ENCODE results near the gene TECPR2. TPM values are rescaled to one million over a fixed set of nuclear protein-coding genes. Genes with fewer than 3 reads are reported as not detected.

The TECPR2 gene
- total and polyA plus RNA-seq, 4 donors, result 2.0 to 12.6 (median 5.2) TPM

GRCh38 chr14:102469261-102469660 lies 106.5 kb downstream of the TECPR2 start:
- H3K4me1 ChIP-seq (ENCODE audit: control insufficient read depth in 4 of 4, insufficient read depth in 4 of 4, low read length in 3 of 4), result no peaks in the 10 kb centered on the region
- no peak overlapping the region for H3K9ac ChIP-seq (ENCODE audit: low read depth in 1 of 2, low read length in 2 of 2)
- no peaks in the 10 kb centered on the region for H3K9me3 ChIP-seq (ENCODE audit: control insufficient read depth in 4 of 4, low read length in 3 of 4)
- no peak for TF ChIP-seq SP1 (IDR thresholded peaks at IDR 0.05)
- no peak for TF ChIP-seq EGR1 (IDR thresholded peaks at IDR 0.05; ENCODE audit: low read depth in 2 of 2)
- no peak for TF ChIP-seq YY1 (IDR thresholded peaks at IDR 0.05)
- TF ChIP-seq, protein P1, sequence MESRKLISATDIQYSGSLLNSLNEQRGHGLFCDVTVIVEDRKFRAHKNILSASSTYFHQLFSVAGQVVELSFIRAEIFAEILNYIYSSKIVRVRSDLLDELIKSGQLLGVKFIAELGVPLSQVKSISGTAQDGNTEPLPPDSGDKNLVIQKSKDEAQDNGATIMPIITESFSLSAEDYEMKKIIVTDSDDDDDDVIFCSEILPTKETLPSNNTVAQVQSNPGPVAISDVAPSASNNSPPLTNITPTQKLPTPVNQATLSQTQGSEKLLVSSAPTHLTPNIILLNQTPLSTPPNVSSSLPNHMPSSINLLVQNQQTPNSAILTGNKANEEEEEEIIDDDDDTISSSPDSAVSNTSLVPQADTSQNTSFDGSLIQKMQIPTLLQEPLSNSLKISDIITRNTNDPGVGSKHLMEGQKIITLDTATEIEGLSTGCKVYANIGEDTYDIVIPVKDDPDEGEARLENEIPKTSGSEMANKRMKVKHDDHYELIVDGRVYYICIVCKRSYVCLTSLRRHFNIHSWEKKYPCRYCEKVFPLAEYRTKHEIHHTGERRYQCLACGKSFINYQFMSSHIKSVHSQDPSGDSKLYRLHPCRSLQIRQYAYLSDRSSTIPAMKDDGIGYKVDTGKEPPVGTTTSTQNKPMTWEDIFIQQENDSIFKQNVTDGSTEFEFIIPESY (IDR thresholded peaks at IDR 0.05), result no peak
- no peak for TF ChIP-seq TAF1 (conservative IDR thresholded peaks at IDR 0.05)
- no peak for TF ChIP-seq REST (IDR thresholded peaks at IDR 0.05)
- no peak for TF ChIP-seq HNF4G (IDR thresholded peaks at IDR 0.05)
- TF ChIP-seq, protein P2, sequence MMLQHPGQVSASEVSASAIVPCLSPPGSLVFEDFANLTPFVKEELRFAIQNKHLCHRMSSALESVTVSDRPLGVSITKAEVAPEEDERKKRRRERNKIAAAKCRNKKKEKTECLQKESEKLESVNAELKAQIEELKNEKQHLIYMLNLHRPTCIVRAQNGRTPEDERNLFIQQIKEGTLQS (IDR thresholded peaks at IDR 0.05), result no peak
- no peak for TF ChIP-seq NR2F2 (IDR thresholded peaks at IDR 0.05)
- no peak for TF ChIP-seq FOXA2 (IDR thresholded peaks at IDR 0.05)
- TF ChIP-seq GABPA (IDR thresholded peaks at IDR 0.05 in 1 of 2, conservative IDR thresholded peaks at IDR 0.05 in 1 of 2), result no peak
- no peak for TF ChIP-seq JUND (IDR thresholded peaks at IDR 0.05)
- no peak for TF ChIP-seq CTCF (IDR thresholded peaks at IDR 0.05; ENCODE audit: low read depth, low read length, missing input control)
- TF ChIP-seq FOXA1 (IDR thresholded peaks at IDR 0.05), result no peak
- TF ChIP-seq HNF4A (conservative IDR thresholded peaks at IDR 0.05), result no peak
- TF ChIP-seq, protein P3, sequence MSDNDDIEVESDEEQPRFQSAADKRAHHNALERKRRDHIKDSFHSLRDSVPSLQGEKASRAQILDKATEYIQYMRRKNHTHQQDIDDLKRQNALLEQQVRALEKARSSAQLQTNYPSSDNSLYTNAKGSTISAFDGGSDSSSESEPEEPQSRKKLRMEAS (IDR thresholded peaks at IDR 0.05), result no peak
- no peak for TF ChIP-seq RAD21 (IDR thresholded peaks at IDR 0.05)
- TF ChIP-seq RXRA (IDR thresholded peaks at IDR 0.05), result no peak
- no peaks in the 10 kb centered on the region for H3K27me3 ChIP-seq (ENCODE audit: control insufficient read depth in 4 of 4, insufficient read depth in 4 of 4, low read length in 3 of 4)
- no peak overlapping the region for H3K4me3 ChIP-seq (ENCODE audit: low read depth in 1 of 3, low read length in 3 of 3)
- 97% methylated on average over 1 of the region's 1 CpG for WGBS
- H3K36me3 ChIP-seq (ENCODE audit: control insufficient read depth in 4 of 4, insufficient read depth in 3 of 4, low read depth in 1 of 4, low read length in 3 of 4), result peaks cover 6 to 20% (median 17%) of the 10 kb centered on the region in 4 donors
- H3K27ac ChIP-seq (ENCODE audit: low read depth in 1 of 2, low read length in 2 of 2), result no peak overlapping the region
- DNase-seq (ENCODE audit: low spot score), result no peak
